Karpas-422 (cell line): Measurements from ENCODE around the gene SMIM41. TPM values are rescaled to one million over a fixed set of nuclear protein-coding genes. Genes with fewer than 3 reads are reported as not detected.

Experiments used
- DNase-seq: peaks from one replicate; pipeline ENCODE4 v3.0.0-alpha.2; 2015
- H2AFZ ChIP-seq: fragments of 200-600 bp; sonication (generic); 2 replicates; pipeline ENCODE4 v1.6.1; 2014; ENCODE audit warnings: antibody characterized with exemption, low read length, mixed read lengths
- H3K27ac ChIP-seq: fragments of 200-600 bp; sonication (generic); 2 replicates; pipeline ENCODE4 v1.5.1; 2014; ENCODE audit warnings: mild to moderate bottlenecking, low read length, moderate library complexity
- H3K27me3 ChIP-seq: fragments of 200-600 bp; sonication (generic); 2 replicates; pipeline ENCODE4 v1.6.1; 2014; ENCODE audit warnings: low read length, mixed read lengths
- H3K36me3 ChIP-seq: fragments of 200-600 bp; sonication (generic); 2 replicates; pipeline ENCODE4 v1.6.1; 2014; ENCODE audit warnings: low read length, mixed read lengths; ENCODE audit not compliant: insufficient read depth
- H3K4me1 ChIP-seq: fragments of 200-600 bp; sonication (generic); 2 replicates; pipeline ENCODE4 v1.6.1; 2014; ENCODE audit warnings: mild to moderate bottlenecking, low read length, mixed read lengths
- H3K4me2 ChIP-seq: fragments of 200-600 bp; sonication (generic); 2 replicates; pipeline ENCODE4 v1.6.1; 2014; ENCODE audit warnings: low read length, low read depth, mild to moderate bottlenecking; ENCODE audit not compliant: poor library complexity, severe bottlenecking
- H3K4me3 ChIP-seq: fragments of 200-600 bp; sonication (generic); 2 replicates; pipeline ENCODE4 v1.5.1; 2014; ENCODE audit warnings: mild to moderate bottlenecking, antibody characterized with exemption, low read length, mixed read lengths
- H3K79me2 ChIP-seq: fragments of 200-600 bp; sonication (generic); 2 replicates; pipeline ENCODE4 v1.6.1; 2014; ENCODE audit warnings: mild to moderate bottlenecking, low read length, mixed read lengths
- H3K9ac ChIP-seq: fragments of 200-600 bp; sonication (generic); 2 replicates; pipeline ENCODE4 v1.6.0; 2014; ENCODE audit warnings: low read length
- H3K9me2 ChIP-seq: fragments of 200-600 bp; sonication (generic), shearing (Covaris generic); replicated peaks from 2 replicates; pipeline ENCODE4 v1.6.0; 2014; ENCODE audit warnings: mild to moderate bottlenecking, low read length, moderate library complexity; ENCODE audit not compliant: insufficient read depth
- H3K9me3 ChIP-seq: fragments of 300-700, 200-600 bp; sonication (generic); 2 replicates; pipeline ENCODE4 v1.6.1; 2014; ENCODE audit warnings: low read length, mixed read lengths
- H4K20me1 ChIP-seq: fragments of 200-600 bp; sonication (generic); 2 replicates; pipeline ENCODE4 v1.6.1; 2014; ENCODE audit warnings: mild to moderate bottlenecking, antibody characterized with exemption, low read length, low read depth; ENCODE audit not compliant: insufficient read depth
- total RNA-seq: library from RNA; depleted of rRNA; stranded (reverse); fragments of >200 nt; shearing (Covaris generic); gene quantifications from 2 replicates; pipeline ENCODE4 v1.2.3, GENCODE V29; 2014; ENCODE audit warnings: low replicate concordance

SMIM41 gene
- total RNA-seq, 1 experiment from 2014 or later = 0.75 TPM

DNA sequence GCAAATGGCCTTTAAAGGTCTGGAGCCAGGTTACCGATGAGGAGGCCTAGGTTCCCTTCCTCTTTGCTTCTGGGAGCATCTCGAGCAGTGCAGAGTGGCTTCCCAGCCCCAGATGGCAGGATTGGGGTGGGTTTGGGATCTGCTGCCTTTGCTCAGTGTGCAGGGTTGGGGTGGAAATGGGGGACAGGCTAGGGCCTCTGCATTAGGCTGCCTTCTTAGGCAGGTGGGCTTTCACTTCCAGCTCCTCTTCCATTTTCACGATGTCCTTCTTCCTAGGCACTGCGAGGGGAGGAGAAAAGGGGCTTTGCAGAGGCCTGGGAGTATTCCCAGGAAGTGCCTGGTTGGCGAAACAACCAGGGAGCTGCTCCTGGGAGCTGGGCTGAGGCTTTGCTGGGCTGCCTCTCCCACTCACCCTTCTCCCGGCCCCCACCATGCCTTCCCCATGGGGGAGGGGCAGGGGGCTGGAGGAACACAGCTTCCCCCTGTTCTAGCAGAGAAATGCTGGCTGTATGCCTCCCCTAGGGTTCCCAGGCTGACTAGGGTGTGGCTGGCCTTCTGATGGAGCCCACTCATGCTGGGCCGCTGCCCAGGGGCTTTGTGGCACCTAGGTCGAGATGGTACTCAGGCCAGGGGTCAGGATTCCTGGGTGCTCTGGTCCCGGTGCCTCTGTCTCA is 25.8 kb upstream of the SMIM41 start:
- no peak overlapping the region for H3K9ac ChIP-seq
- H3K9me3 ChIP-seq = no peaks in the 10 kb centered on the region
- no peak overlapping the region for H2AFZ ChIP-seq
- H3K36me3 ChIP-seq = no peaks in the 10 kb centered on the region
- no peak overlapping the region for H3K4me2 ChIP-seq
- peaks cover 34% of the 10 kb centered on the region for H3K4me1 ChIP-seq
- H3K4me3 ChIP-seq = no peak overlapping the region
- peaks cover 7% of the 10 kb centered on the region; the same call in 1 of the 2 replicates for H4K20me1 ChIP-seq
- no peaks in the 10 kb centered on the region for H3K9me2 ChIP-seq
- no peaks in the 10 kb centered on the region for H3K27me3 ChIP-seq
- H3K27ac ChIP-seq = no peak overlapping the region
- DNase-seq = no peak
- no peaks in the 10 kb centered on the region for H3K79me2 ChIP-seq

DNA sequence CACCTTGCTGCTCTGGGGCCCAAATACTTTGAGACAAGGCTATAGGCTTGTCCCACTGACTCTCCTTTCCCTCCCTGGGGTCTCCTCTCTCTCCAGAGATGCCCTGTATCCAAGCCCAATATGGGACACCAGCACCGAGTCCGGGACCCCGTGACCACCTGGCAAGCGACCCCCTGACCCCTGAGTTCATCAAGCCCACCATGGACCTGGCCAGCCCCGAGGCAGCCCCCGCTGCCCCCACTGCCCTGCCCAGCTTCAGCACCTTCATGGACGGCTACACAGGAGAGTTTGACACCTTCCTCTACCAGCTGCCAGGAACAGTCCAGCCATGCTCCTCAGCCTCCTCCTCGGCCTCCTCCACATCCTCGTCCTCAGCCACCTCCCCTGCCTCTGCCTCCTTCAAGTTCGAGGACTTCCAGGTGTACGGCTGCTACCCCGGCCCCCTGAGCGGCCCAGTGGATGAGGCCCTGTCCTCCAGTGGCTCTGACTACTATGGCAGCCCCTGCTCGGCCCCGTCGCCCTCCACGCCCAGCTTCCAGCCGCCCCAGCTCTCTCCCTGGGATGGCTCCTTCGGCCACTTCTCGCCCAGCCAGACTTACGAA is 25.2 kb upstream of the SMIM41 start:
- peaks cover 38% of the 10 kb centered on the region for H3K4me1 ChIP-seq
- H3K4me3 ChIP-seq = no peak overlapping the region
- no peak overlapping the region for H3K9ac ChIP-seq
- no peak overlapping the region for H2AFZ ChIP-seq
- no peaks in the 10 kb centered on the region for H3K36me3 ChIP-seq
- H4K20me1 ChIP-seq = peaks cover 7% of the 10 kb centered on the region; the same call in 1 of the 2 replicates
- no peaks in the 10 kb centered on the region for H3K9me2 ChIP-seq
- H3K9me3 ChIP-seq = no peaks in the 10 kb centered on the region
- no peaks in the 10 kb centered on the region for H3K27me3 ChIP-seq
- H3K27ac ChIP-seq = no peak overlapping the region
- no peak for DNase-seq
- H3K4me2 ChIP-seq = no peak overlapping the region
- no peaks in the 10 kb centered on the region for H3K79me2 ChIP-seq

DNA sequence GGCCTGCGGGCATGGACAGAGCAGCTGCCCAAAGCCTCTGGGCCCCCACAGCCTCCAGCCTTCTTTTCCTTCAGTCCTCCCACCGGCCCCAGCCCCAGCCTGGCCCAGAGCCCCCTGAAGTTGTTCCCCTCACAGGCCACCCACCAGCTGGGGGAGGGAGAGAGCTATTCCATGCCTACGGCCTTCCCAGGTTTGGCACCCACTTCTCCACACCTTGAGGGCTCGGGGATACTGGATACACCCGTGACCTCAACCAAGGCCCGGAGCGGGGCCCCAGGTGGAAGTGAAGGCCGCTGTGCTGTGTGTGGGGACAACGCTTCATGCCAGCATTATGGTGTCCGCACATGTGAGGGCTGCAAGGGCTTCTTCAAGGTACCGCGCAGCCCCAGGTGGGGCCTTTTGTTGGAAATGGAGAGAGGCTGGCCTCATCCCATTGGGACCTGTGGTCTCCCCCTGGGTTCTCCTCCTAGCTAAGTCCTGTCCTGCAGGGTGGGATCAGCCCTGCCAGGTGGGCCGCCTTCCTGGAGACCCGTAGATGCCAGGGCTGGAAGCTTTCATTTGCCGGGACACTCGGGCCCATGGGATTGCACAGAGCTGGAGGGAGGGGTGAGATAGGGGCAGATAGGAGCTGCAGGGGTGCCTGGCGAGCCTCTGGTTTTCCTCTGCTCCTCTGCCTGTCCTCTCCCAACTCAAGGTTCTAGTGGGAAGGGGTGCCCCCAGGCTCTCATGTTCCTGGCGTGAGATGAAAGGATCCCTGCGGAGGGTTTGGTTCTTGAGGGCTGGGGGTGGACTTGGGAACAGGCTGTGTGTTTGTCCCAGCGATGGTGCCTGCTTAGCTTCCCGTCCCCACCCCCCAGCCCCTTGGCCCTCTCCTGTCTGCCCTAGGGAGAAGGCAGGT is 24.4 kb upstream of the SMIM41 start:
- H3K9me3 ChIP-seq = no peaks in the 10 kb centered on the region
- peaks cover 39% of the 10 kb centered on the region for H3K4me1 ChIP-seq
- H3K9ac ChIP-seq = no peak overlapping the region
- H3K4me3 ChIP-seq = no peak overlapping the region
- DNase-seq = no peak
- H4K20me1 ChIP-seq = peaks cover 7% of the 10 kb centered on the region; the same call in 1 of the 2 replicates
- H3K9me2 ChIP-seq = no peaks in the 10 kb centered on the region
- H3K79me2 ChIP-seq = no peaks in the 10 kb centered on the region
- H2AFZ ChIP-seq = no peak overlapping the region
- no peaks in the 10 kb centered on the region for H3K36me3 ChIP-seq
- no peak overlapping the region for H3K27ac ChIP-seq
- H3K27me3 ChIP-seq = no peaks in the 10 kb centered on the region
- H3K4me2 ChIP-seq = no peak overlapping the region

DNA sequence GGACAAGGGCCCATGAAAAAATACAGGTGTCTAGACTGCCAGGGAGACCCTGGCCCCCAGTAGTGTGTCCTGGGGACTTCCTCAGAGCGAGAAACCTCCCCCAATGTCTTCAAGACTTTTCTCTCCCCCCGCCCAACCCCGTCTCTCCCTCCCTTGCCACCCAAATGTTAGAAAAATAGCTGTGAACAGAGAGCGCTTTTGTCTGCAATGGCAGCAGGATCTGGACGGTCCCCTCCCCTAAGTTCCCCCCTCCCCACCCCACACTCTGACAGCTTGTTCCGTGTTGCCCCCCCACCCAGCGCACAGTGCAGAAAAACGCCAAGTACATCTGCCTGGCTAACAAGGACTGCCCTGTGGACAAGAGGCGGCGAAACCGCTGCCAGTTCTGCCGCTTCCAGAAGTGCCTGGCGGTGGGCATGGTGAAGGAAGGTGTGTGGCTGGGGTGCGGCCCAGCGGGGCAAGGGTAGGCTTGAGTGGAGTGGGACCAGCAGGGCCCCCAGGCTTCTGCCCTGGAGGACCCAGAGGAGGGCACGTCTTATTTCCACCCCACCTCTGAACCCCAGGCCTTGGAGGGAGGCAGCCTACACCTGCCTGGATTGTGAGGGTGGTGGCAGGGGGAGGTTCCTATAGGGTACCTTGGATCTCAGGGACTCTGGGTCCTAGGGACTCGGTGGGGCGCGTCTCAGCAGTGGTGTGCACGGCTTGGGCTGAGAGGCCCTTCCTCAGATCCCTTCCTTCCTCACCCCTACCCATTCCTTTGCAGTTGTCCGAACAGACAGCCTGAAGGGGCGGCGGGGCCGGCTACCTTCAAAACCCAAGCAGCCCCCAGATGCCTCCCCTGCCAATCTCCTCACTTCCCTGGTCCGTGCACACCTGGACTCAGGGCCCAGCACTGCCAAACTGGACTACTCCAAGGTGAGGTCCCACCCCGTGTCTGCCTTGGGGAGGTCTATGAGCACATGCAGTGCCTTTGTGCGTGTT is 23.5 kb upstream of the SMIM41 start:
- no peak overlapping the region for H3K4me3 ChIP-seq
- H2AFZ ChIP-seq = no peak overlapping the region
- H3K36me3 ChIP-seq = no peaks in the 10 kb centered on the region
- H3K9me2 ChIP-seq = no peaks in the 10 kb centered on the region
- no peak for DNase-seq
- no peaks in the 10 kb centered on the region for H3K9me3 ChIP-seq
- no peaks in the 10 kb centered on the region for H3K79me2 ChIP-seq
- H3K9ac ChIP-seq = no peak overlapping the region
- H3K27ac ChIP-seq = no peak overlapping the region
- peaks cover 7% of the 10 kb centered on the region; the same call in 1 of the 2 replicates for H4K20me1 ChIP-seq
- H3K4me2 ChIP-seq = no peak overlapping the region
- no peaks in the 10 kb centered on the region for H3K27me3 ChIP-seq
- peaks cover 31% of the 10 kb centered on the region for H3K4me1 ChIP-seq

DNA sequence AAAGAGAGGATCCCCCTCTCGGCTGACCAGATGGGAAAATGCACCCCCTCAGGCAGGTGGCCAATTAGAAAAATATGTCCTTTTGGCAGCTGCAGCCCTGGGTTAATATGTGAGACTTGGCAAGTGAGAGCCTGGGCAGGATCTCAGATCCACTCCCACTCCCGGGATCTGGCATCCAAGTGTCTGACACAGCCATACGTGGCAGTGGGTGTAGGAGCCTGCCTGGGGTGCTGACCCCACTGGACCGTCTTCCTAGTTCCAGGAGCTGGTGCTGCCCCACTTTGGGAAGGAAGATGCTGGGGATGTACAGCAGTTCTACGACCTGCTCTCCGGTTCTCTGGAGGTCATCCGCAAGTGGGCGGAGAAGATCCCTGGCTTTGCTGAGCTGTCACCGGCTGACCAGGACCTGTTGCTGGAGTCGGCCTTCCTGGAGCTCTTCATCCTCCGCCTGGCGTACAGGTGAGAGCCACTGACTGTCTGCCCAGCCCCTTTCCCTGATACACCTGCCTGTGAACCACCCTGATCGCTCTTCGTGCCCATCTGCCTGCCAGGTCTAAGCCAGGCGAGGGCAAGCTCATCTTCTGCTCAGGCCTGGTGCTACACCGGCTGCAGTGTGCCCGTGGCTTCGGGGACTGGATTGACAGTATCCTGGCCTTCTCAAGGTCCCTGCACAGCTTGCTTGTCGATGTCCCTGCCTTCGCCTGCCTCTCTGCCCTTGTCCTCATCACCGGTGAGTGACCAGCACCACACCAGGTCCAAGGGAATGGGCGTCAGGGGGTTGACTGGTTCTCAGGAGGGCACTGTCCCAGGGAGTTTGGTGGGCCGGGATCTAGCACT is 22.5 kb upstream of the SMIM41 start:
- Histone ChIP-seq H3K36me3 (no peaks in the 10 kb centered on the region), H3K9me2 (no peaks in the 10 kb centered on the region), H3K9ac (no peak overlapping the region), H4K20me1 (peaks cover 7% of the 10 kb centered on the region; the same call in 1 of the 2 replicates), H3K27ac (no peak overlapping the region), H3K4me2 (no peak overlapping the region), H3K79me2 (no peaks in the 10 kb centered on the region), H2AFZ (no peak overlapping the region), H3K27me3 (no peaks in the 10 kb centered on the region), H3K4me3 (no peak overlapping the region), H3K4me1 (peaks cover 24% of the 10 kb centered on the region), H3K9me3 (no peaks in the 10 kb centered on the region)
- no peak for DNase-seq

DNA sequence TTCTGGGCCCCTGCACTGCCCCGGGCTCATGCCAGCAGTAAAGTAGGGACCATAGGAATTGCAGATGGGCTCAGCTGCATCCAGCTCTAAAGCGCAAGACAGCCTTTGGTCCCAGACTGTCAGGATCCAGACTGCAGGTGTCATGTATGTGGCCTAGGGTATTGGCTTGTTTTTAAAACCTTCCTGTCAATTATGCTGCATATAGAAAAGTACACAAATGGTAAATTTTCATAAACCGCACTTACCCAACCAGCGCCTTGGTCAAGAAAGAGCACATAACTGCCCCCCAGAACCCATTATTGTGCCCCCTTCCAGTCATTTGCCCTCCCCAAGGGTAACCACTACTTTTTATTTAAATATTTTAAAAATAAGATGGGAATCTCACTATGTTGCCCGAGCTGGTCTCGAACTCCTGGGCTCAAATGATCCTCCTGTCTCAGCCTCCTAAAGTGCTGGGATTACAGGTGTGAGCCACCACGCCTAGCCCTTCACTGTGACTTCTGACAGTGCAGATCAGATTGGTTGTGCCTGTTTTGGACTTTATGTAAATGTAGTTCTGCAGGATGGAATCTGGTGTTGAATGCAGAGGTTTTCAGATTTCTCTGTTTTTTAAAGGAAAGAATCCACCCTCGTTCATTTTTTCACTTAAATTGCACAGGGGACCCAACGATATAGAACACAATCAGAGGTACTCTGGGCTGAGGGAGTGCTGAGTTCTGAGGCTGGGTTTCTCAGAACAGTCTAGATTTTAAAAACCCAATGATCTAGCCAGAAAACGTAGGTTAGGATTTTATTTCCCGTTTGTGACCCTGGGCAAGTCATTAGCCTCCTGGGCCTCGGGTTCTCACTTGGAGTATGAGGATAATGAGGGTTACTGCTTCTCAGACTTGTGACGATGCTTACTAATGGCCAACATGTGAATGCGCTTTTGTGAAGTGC is 21.6 kb upstream of the SMIM41 start:
- H3K4me1 ChIP-seq = peaks cover 15% of the 10 kb centered on the region
- no peaks in the 10 kb centered on the region for H3K9me2 ChIP-seq
- DNase-seq = no peak
- H3K27ac ChIP-seq = no peak overlapping the region
- H3K27me3 ChIP-seq = no peaks in the 10 kb centered on the region
- H2AFZ ChIP-seq = no peak overlapping the region
- H3K36me3 ChIP-seq = no peaks in the 10 kb centered on the region
- no peak overlapping the region for H3K9ac ChIP-seq
- H3K4me3 ChIP-seq = no peak overlapping the region
- no peaks in the 10 kb centered on the region for H3K79me2 ChIP-seq
- no peaks in the 10 kb centered on the region for H4K20me1 ChIP-seq
- H3K4me2 ChIP-seq = no peak overlapping the region
- no peaks in the 10 kb centered on the region for H3K9me3 ChIP-seq
